Lung (tissue), 12 donors: ENCODE results near the gene LZTR1. TPM values are rescaled to one million over a fixed set of nuclear protein-coding genes. Genes with fewer than 3 reads are reported as not detected.

Experiments used
- ATAC-seq: fragments of 200-7000 bp; cut with Tn5 transposase; one replicate; pipeline ENCODE4 v1.9.1; 2020; ENCODE audit warnings: moderate number of reproducible peaks; ENCODE audit not compliant: insufficient read depth, low FRiP score
- DNase-seq, 3 donors: peaks; one replicate each; pipeline ENCODE4 v3.0.0-alpha.2; 2013 to 2017
- H3K27ac ChIP-seq, 2 donors: one replicate each; pipeline ENCODE4 v1.5.1; 2013; ENCODE audit warnings: mild to moderate bottlenecking in 2 of 2, moderate library complexity in 2 of 2, control low read depth in 1 of 2, inconsistent platforms in 1 of 2, low read depth in 1 of 2, low read length in 1 of 2
- H3K27me3 ChIP-seq, 3 donors: one replicate each; pipeline ENCODE4 v1.5.1; 2013; ENCODE audit warnings: low read length in 2 of 3; ENCODE audit not compliant: control insufficient read depth in 3 of 3, insufficient read depth in 3 of 3
- H3K36me3 ChIP-seq, 4 donors: one replicate each; pipeline ENCODE4 v1.5.1; 2013; ENCODE audit warnings: low read length in 4 of 4, mild to moderate bottlenecking in 1 of 4, moderate library complexity in 1 of 4; ENCODE audit not compliant: control insufficient read depth in 4 of 4, insufficient read depth in 4 of 4
- H3K4me1 ChIP-seq, 5 donors: one replicate each; pipeline ENCODE4 v1.5.1; 2013; ENCODE audit warnings: low read length in 5 of 5, mild to moderate bottlenecking in 2 of 5, moderate library complexity in 1 of 5; ENCODE audit not compliant: control insufficient read depth in 5 of 5, insufficient read depth in 5 of 5
- H3K4me3 ChIP-seq: one replicate; pipeline ENCODE4 v1.5.1; 2013; ENCODE audit warnings: mild to moderate bottlenecking, control low read depth, moderate library complexity
- H3K9ac ChIP-seq, 2 donors: one replicate each; pipeline ENCODE4 v1.5.1; 2013; ENCODE audit warnings: low read length in 2 of 2, control low read depth in 1 of 2; ENCODE audit not compliant: insufficient read depth in 1 of 2
- H3K9me3 ChIP-seq, 4 donors: one replicate each; pipeline ENCODE4 v1.5.1; 2013; ENCODE audit warnings: low read length in 3 of 4, mild to moderate bottlenecking in 1 of 4, moderate library complexity in 1 of 4; ENCODE audit not compliant: control insufficient read depth in 4 of 4, insufficient read depth in 3 of 4
- WGBS, 2 donors: extraction: QIAGEN DNeasy Blood & Tissue Kit; methylation state at CpG; one replicate each; pipeline ENCODE4 v1.1.7; 2013; 5-methylcytosine and 5-hydroxymethylcytosine counted together
- polyA plus RNA-seq, 2 donors: library from polyadenylated mRNA; stranded (reverse); fragments of 200-250 nt; gene quantifications; one replicate each; pipeline ENCODE4 v1.2.1, GENCODE V29; 2013
- total RNA-seq, 2 donors: library from RNA; depleted of rRNA in 1 of 2; stranded (reverse); fragments of >200 nt in 1 of 2; gene quantifications; one replicate each; pipeline ENCODE4 v1.2.1, GENCODE V29; 2014 to 2021
- TF ChIP-seq, protein P1 (sequence below): IDR thresholded peaks from 2 replicates; pipeline ENCODE4 v1.5.1; 2012; ENCODE audit warnings: mild to moderate bottlenecking; ENCODE audit errors: control extremely low read depth, extremely low read depth
- donor health status: control.
- donor health status: control.
- donor health status: Bipolar disorder and iron deficiency.
- donor health status: healthy.
- donor health status: DM: yes; HTN: yes; CAD: no.

Gene LZTR1
- total and polyA plus RNA-seq, 4 donors, result 33.8 to 64.9 (median 44.9) TPM

DNA sequence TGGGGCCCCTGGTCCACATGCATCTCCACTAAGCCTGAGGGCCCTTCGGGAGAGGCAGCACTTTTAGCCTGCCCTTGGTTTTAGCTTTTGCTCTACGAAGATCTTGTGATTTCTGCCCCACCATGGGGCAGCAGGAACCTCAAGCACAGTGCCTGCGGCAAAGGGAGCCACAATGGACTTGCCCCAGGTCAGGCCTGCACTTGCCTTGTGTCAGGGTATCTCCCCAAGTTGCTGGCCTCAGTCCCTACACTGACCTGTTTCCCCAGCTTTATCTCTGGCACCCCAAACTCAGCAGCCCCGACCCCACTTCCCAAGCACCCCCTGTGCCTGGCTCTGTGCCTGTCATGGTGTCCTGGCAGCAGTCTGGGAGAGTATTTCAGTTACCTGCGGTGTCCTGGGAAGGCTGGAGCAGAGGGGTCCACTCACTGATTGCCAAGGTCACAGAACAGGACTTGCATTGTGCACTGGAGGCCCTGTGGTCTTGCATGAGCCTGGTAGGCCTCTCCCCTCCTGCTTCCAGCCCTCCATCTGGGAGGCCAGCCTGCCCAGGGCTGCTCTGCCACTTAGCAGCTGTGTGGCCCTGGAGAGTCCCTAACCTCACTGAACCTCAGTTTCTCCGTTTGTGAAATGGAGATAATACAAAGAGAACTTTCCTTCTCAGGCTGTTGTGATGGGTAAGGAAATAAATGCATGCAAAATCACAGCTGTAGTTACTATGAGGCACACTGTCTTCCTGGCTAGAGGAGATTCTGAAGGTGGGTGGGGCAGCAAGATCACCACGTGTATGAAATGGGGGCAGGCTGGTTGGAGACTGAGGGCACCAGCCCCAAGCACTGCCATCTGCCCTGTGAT lies 18.7 kb upstream of the LZTR1 start:
- ATAC-seq, result no peak
- TF ChIP-seq, protein P1, sequence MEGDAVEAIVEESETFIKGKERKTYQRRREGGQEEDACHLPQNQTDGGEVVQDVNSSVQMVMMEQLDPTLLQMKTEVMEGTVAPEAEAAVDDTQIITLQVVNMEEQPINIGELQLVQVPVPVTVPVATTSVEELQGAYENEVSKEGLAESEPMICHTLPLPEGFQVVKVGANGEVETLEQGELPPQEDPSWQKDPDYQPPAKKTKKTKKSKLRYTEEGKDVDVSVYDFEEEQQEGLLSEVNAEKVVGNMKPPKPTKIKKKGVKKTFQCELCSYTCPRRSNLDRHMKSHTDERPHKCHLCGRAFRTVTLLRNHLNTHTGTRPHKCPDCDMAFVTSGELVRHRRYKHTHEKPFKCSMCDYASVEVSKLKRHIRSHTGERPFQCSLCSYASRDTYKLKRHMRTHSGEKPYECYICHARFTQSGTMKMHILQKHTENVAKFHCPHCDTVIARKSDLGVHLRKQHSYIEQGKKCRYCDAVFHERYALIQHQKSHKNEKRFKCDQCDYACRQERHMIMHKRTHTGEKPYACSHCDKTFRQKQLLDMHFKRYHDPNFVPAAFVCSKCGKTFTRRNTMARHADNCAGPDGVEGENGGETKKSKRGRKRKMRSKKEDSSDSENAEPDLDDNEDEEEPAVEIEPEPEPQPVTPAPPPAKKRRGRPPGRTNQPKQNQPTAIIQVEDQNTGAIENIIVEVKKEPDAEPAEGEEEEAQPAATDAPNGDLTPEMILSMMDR, result no peak
- peaks cover 0 to 3% (median 0%) of the 10 kb centered on the region in 5 donors for H3K4me1 ChIP-seq

DNA sequence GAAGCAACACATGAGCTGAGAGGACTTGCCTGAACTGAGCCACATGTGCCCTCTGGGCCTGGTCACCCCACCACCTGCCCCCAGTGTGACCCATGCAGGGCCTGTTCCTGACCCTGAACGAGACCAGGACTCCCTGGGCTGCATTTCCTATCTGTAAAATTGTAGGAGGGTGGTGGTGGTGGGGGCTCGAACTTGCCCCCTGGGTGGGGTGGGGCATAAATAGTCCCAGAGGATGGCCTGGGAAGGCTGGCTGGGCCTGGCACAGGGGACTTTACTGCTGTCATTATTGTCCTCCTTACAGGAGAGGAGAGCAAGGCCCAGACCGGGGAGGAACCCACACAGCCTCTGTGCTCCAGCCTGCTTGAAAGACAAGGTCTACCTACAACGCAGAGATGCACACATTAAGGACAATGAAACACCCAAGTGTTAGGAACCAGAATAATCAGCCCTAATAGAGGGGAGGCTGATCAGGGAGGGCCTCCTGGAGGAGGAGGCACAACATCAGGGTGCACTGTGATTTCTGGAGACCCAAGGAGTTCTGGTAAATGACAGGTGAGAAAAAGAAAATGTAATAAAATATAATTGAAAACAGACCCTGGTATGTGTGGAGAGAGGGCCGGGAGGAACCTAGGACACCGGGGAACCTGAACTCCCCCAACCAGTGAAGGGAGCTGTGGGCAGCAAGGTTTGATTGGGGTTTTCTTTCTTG lies 17.9 kb upstream of the LZTR1 start:
- H3K27me3 ChIP-seq, result peaks cover 0 to 16% (median 5%) of the 10 kb centered on the region in 3 donors
- H3K36me3 ChIP-seq, result no peaks in the 10 kb centered on the region
- H3K9ac ChIP-seq, result no peak overlapping the region
- no peaks in the 10 kb centered on the region for H3K9me3 ChIP-seq
- peaks cover 0 to 3% (median 0%) of the 10 kb centered on the region in 5 donors for H3K4me1 ChIP-seq
- no peak for ATAC-seq
- DNase-seq, result no peak
- no peak overlapping the region for H3K4me3 ChIP-seq
- whole genome bisulfite sequencing, 2 donors, result 69 to 72% methylated on average over 6 of the region's 6 CpGs
- TF ChIP-seq, protein P1, result no peak
- no peak overlapping the region for H3K27ac ChIP-seq

More for the DNA sequence above, 18.7 kb upstream of the LZTR1 start:
- 79 to 91% methylated on average over 7 of the region's 7 CpGs for WGBS, 2 donors
- peaks cover 0 to 17% (median 5%) of the 10 kb centered on the region in 3 donors for H3K27me3 ChIP-seq
- H3K9ac ChIP-seq, result no peak overlapping the region
- no peak overlapping the region for H3K4me3 ChIP-seq
- no peaks in the 10 kb centered on the region for H3K9me3 ChIP-seq
- no peaks in the 10 kb centered on the region for H3K36me3 ChIP-seq
- no peak for DNase-seq
- no peak overlapping the region for H3K27ac ChIP-seq

DNA sequence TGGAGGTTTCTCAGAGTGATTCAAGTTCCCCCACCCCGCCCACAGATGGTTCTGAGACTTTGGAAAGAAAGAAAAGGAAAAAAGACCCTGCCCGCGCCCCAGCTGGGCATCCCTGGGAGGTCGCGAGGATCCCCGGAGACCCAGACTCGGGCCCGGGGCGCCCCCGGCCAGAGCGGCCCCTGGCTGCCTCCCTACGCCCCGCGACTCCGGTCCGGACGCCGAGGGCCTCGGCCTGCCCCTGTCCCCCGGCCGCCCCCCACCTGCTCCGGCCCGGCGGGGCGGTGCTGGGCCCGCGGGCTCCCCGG lies 17.3 kb upstream of the LZTR1 start:
- no peak for ATAC-seq
- no peak overlapping the region for H3K9ac ChIP-seq
- H3K4me1 ChIP-seq, result peaks cover 0 to 3% (median 0%) of the 10 kb centered on the region in 5 donors
- TF ChIP-seq, protein P1, result no peak
- H3K9me3 ChIP-seq, result no peaks in the 10 kb centered on the region
- no peak for DNase-seq
- H3K27ac ChIP-seq, result no peak overlapping the region
- H3K4me3 ChIP-seq, result no peak overlapping the region
- WGBS, 2 donors, result 4 to 5% methylated on average over 11 to 28 of the region's 28 CpGs
- H3K27me3 ChIP-seq, result peaks cover 0 to 16% (median 5%) of the 10 kb centered on the region in 3 donors
- H3K36me3 ChIP-seq, result no peaks in the 10 kb centered on the region
